ENCODE data around the gene EYS. TPM values are rescaled to one million over a fixed set of nuclear protein-coding genes. Genes with fewer than 3 reads are reported as not detected.
"Not testable (repeated sequence)": the region's sequence is repeated elsewhere in the genome, so short reads cannot be mapped to it uniquely, and the experiment has no call there.

The EYS gene
- total and polyA plus RNA-seq, 4 donors = not detected

- H3K27me3 ChIP-seq (ENCODE audit: control insufficient read depth in 1 of 2, insufficient read depth in 2 of 2, low read length in 1 of 2); H3K27ac ChIP-seq (ENCODE audit: low read depth in 1 of 2, low read length in 2 of 2); H3K4me3 ChIP-seq (ENCODE audit: low read length in 2 of 2); H3K36me3 ChIP-seq (ENCODE audit: control insufficient read depth in 1 of 2, insufficient read depth in 2 of 2, low read length in 1 of 2); H3K4me1 ChIP-seq (ENCODE audit: control insufficient read depth in 1 of 2, insufficient read depth in 2 of 2, low read length in 2 of 2); ATAC-seq (ENCODE audit: low FRiP score); H3K9me3 ChIP-seq (ENCODE audit: control insufficient read depth, low read length); intact Hi-C loops (cut with DNase I); DNase-seq: not testable (repeated sequence)
- WGBS, 2 donors = 83 to 84% methylated on average over 4 of the region's 4 CpGs
Measured at GRCh38 chr6:65002882-65003281, 704.1 kb downstream of the EYS start.

DNA sequence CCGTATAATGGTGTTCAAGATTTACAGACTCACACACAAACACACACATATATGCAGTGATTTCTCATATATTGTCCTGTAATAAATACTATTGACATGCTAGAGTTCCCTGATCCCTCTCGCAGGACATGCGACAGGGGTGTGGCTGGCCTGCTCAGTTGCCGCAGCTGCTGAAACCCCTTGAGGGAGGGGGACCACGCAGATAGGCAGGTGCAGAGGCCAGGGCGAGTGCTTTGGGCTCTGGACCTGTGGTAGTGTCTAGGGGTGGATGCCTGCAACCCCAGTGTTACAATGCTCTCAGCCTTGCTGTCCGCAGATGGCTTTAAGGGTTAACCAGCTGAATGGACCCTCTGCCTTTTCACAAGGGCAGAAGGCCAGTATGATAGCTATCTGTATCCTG, 706.2 kb downstream of the EYS start:
- intact Hi-C loops (cut with DNase I) = no loop called here
- H3K27me3 ChIP-seq (ENCODE audit: control insufficient read depth in 1 of 2, insufficient read depth in 2 of 2, low read length in 1 of 2) = no peaks in the 10 kb centered on the region
- DNase-seq (no peak), ATAC-seq (ENCODE audit: low FRiP score) (no peak)
- H3K27ac ChIP-seq (ENCODE audit: low read depth in 1 of 2, low read length in 2 of 2) = no peak overlapping the region
- H3K4me1 ChIP-seq (ENCODE audit: control insufficient read depth in 1 of 2, insufficient read depth in 2 of 2, low read length in 2 of 2) = no peaks in the 10 kb centered on the region
- H3K4me3 ChIP-seq (ENCODE audit: low read length in 2 of 2) = no peak overlapping the region
- 86 to 96% methylated on average over 7 of the region's 7 CpGs for WGBS, 2 donors
- no peaks in the 10 kb centered on the region for H3K9me3 ChIP-seq (ENCODE audit: control insufficient read depth, low read length)
- no peaks in the 10 kb centered on the region for H3K36me3 ChIP-seq (ENCODE audit: control insufficient read depth in 1 of 2, insufficient read depth in 2 of 2, low read length in 1 of 2)

DNA sequence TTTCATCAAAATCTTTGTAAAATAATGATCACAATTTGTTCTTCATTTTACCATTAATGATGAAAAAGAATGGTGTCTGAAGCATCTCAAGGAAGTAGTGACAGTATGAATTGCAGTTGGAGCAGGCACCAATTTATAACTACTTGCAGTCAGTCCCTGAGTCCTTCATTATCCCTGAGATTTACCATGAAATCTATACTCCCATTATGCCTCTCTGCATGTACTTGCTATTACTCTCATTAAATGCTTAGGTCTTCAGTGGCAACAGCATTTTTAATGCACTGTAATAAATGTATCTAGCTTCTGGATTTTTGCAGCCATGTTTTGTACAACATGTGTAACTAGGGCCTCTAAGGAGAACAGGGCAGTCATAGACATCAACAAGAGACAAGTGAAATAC, 708.8 kb downstream of the EYS start:
- H3K36me3 ChIP-seq (ENCODE audit: control insufficient read depth in 1 of 2, insufficient read depth in 2 of 2, low read length in 1 of 2) = no peaks in the 10 kb centered on the region
- H3K4me1 ChIP-seq (ENCODE audit: control insufficient read depth in 1 of 2, insufficient read depth in 2 of 2, low read length in 2 of 2) = no peaks in the 10 kb centered on the region
- H3K9me3 ChIP-seq (ENCODE audit: control insufficient read depth, low read length) = no peaks in the 10 kb centered on the region
- intact Hi-C loops (cut with DNase I) = no loop called here
- DNase-seq (no peak), ATAC-seq (ENCODE audit: low FRiP score) (no peak)
- H3K4me3 ChIP-seq (ENCODE audit: low read length in 2 of 2) = no peak overlapping the region
- H3K27me3 ChIP-seq (ENCODE audit: control insufficient read depth in 1 of 2, insufficient read depth in 2 of 2, low read length in 1 of 2) = no peaks in the 10 kb centered on the region
- H3K27ac ChIP-seq (ENCODE audit: low read depth in 1 of 2, low read length in 2 of 2) = no peak overlapping the region

DNA sequence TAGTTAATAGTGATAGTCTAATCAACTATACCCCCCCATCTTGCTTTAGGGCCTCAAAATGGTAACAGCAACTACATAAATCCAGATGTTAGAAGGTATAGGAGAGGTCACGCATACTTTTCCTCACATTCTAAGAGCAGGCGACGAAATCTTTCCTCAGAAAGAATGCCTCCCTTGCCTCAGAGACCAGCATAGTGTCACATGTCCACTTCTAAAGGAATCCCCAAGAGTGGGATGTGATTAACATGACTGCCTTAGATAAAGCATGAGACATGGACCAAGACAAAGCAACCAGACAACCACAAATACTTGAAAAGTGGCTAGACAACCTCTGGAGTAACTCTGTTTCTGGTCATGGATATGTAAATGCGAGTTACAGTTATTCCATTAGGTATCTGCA, 710.7 kb downstream of the EYS start:
- Histone ChIP-seq H3K27me3 (ENCODE audit: control insufficient read depth in 1 of 2, insufficient read depth in 2 of 2, low read length in 1 of 2) (no peaks in the 10 kb centered on the region), H3K36me3 (ENCODE audit: control insufficient read depth in 1 of 2, insufficient read depth in 2 of 2, low read length in 1 of 2) (no peaks in the 10 kb centered on the region), H3K4me3 (ENCODE audit: low read length in 2 of 2) (no peak overlapping the region), H3K9me3 (ENCODE audit: control insufficient read depth, low read length) (no peaks in the 10 kb centered on the region), H3K4me1 (ENCODE audit: control insufficient read depth in 1 of 2, insufficient read depth in 2 of 2, low read length in 2 of 2) (no peaks in the 10 kb centered on the region), H3K27ac (ENCODE audit: low read depth in 1 of 2, low read length in 2 of 2) (no peak overlapping the region)
- intact Hi-C loops (cut with DNase I) = no loop called here
- ATAC-seq (ENCODE audit: low FRiP score) (no peak), DNase-seq (no peak)
- WGBS, 2 donors = 51 to 60% methylated on average over 4 of the region's 4 CpGs

DNA sequence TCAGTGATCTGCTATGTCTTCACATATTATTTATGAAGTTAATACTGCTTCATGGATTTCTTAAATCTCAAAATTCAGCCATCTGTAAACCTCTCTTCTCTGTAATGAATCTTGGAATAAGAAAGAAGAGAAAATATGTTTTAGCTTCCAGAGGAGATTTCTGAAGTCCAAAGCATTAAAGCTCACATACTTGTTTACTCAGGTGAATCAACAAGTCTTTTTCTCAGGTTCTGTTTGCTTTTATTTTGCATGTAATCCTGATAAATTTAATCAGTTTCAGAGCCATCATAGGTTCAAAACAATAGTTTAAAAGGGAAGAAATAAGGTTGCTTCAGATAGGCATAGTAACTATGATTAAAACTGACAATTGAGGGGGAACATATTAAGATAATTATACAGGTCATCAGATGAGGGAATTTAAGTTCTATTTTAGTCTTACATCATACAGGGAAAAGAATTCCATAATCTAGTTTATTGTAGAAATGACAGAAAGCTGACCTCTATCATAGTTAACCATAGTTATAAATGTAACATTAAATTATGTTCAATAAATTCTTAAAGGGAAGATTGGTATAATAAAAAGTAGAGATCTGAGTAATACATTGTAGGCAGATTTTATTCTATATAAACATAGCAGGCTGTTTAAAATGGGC, 716.2 kb downstream of the EYS start:
- ATAC-seq (ENCODE audit: low FRiP score) (no peak), DNase-seq (no peak)
- Histone ChIP-seq H3K36me3 (ENCODE audit: control insufficient read depth in 1 of 2, insufficient read depth in 2 of 2, low read length in 1 of 2) (no peaks in the 10 kb centered on the region), H3K9me3 (ENCODE audit: control insufficient read depth, low read length) (no peaks in the 10 kb centered on the region), H3K27me3 (ENCODE audit: control insufficient read depth in 1 of 2, insufficient read depth in 2 of 2, low read length in 1 of 2) (no peaks in the 10 kb centered on the region), H3K4me3 (ENCODE audit: low read length in 2 of 2) (no peak overlapping the region), H3K27ac (ENCODE audit: low read depth in 1 of 2, low read length in 2 of 2) (no peak overlapping the region), H3K4me1 (ENCODE audit: control insufficient read depth in 1 of 2, insufficient read depth in 2 of 2, low read length in 2 of 2) (no peaks in the 10 kb centered on the region)
- intact Hi-C loops (cut with DNase I) = no loop called here

DNA sequence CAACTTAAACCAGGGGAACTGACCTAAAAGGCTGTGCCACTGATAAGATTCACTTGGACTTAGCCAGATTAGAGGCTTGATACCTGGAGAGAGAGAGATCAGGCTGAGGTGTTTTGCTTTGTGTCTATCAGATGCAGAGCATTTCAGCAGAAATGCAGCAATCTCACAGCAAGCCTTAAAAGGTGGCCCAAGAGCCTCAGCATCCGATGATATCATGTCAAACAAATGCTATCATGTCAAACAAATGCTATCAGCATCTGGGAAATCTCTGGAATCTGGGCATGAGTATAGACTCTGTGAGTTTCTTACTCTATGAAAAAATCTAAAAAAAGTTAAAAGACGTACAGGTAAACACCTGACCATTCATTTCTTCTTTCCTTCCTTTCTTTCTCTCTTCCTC, 718.9 kb downstream of the EYS start:
- WGBS, 2 donors = 47 to 49% methylated on average over 2 of the region's 2 CpGs
- Histone ChIP-seq H3K27ac (ENCODE audit: low read depth in 1 of 2, low read length in 2 of 2) (no peak overlapping the region), H3K4me1 (ENCODE audit: control insufficient read depth in 1 of 2, insufficient read depth in 2 of 2, low read length in 2 of 2) (no peaks in the 10 kb centered on the region), H3K4me3 (ENCODE audit: low read length in 2 of 2) (no peak overlapping the region), H3K9me3 (ENCODE audit: control insufficient read depth, low read length) (no peaks in the 10 kb centered on the region), H3K36me3 (ENCODE audit: control insufficient read depth in 1 of 2, insufficient read depth in 2 of 2, low read length in 1 of 2) (no peaks in the 10 kb centered on the region), H3K27me3 (ENCODE audit: control insufficient read depth in 1 of 2, insufficient read depth in 2 of 2, low read length in 1 of 2) (no peaks in the 10 kb centered on the region)
- ATAC-seq (ENCODE audit: low FRiP score) (no peak), DNase-seq (no peak)
- intact Hi-C loops (cut with DNase I) = no loop called here

GRCh38 chr6:64987066-64987465, 720.0 kb downstream of the EYS start:
- WGBS, 2 donors = 73% methylated on average over 4 of the region's 4 CpGs
- DNase-seq = no peak
- H3K36me3 ChIP-seq (ENCODE audit: control insufficient read depth in 1 of 2, insufficient read depth in 2 of 2, low read length in 1 of 2) = no peaks in the 10 kb centered on the region
- intact Hi-C loops (cut with DNase I) = no loop called here
- H3K4me3 ChIP-seq (ENCODE audit: low read length in 2 of 2) = no peak overlapping the region
- H3K27me3 ChIP-seq (ENCODE audit: control insufficient read depth in 1 of 2, insufficient read depth in 2 of 2, low read length in 1 of 2) = no peaks in the 10 kb centered on the region
- ATAC-seq (ENCODE audit: low FRiP score) = no peak
- H3K9me3 ChIP-seq (ENCODE audit: control insufficient read depth, low read length) = no peaks in the 10 kb centered on the region
- H3K27ac ChIP-seq (ENCODE audit: low read depth in 1 of 2, low read length in 2 of 2) = no peak overlapping the region
- H3K4me1 ChIP-seq (ENCODE audit: control insufficient read depth in 1 of 2, insufficient read depth in 2 of 2, low read length in 2 of 2) = no peaks in the 10 kb centered on the region

DNA sequence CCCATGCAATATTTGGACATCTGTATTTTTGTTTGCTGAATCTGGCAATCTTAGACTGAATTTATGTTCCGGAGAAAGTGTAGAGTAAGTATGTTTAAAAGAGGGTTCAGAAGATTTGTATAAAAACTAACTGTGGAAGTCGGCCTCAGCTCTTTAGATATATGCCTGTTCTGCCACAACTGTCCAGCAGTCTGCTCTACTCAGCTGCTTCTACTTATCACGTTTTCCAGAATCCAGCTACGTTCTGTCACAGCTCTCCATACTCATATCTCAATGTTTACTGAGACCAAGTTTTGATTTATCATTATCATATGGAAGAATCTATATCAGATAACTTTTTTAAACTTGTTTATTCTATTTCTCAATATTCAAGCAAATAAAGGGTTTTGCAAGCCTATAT, 721.3 kb downstream of the EYS start:
- no peak overlapping the region for H3K4me3 ChIP-seq (ENCODE audit: low read length in 2 of 2)
- H3K4me1 ChIP-seq (ENCODE audit: control insufficient read depth in 1 of 2, insufficient read depth in 2 of 2, low read length in 2 of 2) = no peaks in the 10 kb centered on the region
- DNase-seq (no peak), ATAC-seq (ENCODE audit: low FRiP score) (no peak)
- 8 to 23% methylated on average over 4 of the region's 4 CpGs for WGBS, 2 donors
- intact Hi-C loops (cut with DNase I) = no loop called here
- H3K9me3 ChIP-seq (ENCODE audit: control insufficient read depth, low read length) = no peaks in the 10 kb centered on the region
- H3K27ac ChIP-seq (ENCODE audit: low read depth in 1 of 2, low read length in 2 of 2) = no peak overlapping the region
- H3K27me3 ChIP-seq (ENCODE audit: control insufficient read depth in 1 of 2, insufficient read depth in 2 of 2, low read length in 1 of 2) = no peaks in the 10 kb centered on the region
- H3K36me3 ChIP-seq (ENCODE audit: control insufficient read depth in 1 of 2, insufficient read depth in 2 of 2, low read length in 1 of 2) = no peaks in the 10 kb centered on the region

DNA sequence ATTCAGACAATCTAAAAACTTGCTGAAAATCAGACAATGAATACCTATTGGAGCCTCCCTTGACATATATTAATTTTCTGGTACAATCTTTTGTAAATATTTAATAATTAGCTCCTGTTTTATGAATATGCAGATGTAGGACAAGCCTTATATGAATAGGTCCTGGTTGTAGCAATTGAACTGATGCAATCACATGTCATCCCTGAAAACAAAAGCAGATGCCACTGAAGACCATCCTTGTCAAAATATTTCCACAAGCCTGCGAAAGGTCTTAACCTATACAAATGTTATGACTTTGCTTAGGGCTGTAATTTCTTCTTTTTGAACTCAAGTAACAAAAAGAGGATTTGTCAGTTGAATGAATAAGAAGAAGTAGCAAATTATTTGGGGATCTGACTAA, 722.1 kb downstream of the EYS start:
- ATAC-seq (ENCODE audit: low FRiP score) = no peak
- no peaks in the 10 kb centered on the region for H3K36me3 ChIP-seq (ENCODE audit: control insufficient read depth in 1 of 2, insufficient read depth in 2 of 2, low read length in 1 of 2)
- no peak overlapping the region for H3K27ac ChIP-seq (ENCODE audit: low read depth in 1 of 2, low read length in 2 of 2)
- no peaks in the 10 kb centered on the region for H3K27me3 ChIP-seq (ENCODE audit: control insufficient read depth in 1 of 2, insufficient read depth in 2 of 2, low read length in 1 of 2)
- no peak for DNase-seq
- H3K4me1 ChIP-seq (ENCODE audit: control insufficient read depth in 1 of 2, insufficient read depth in 2 of 2, low read length in 2 of 2) = no peaks in the 10 kb centered on the region
- H3K9me3 ChIP-seq (ENCODE audit: control insufficient read depth, low read length) = no peaks in the 10 kb centered on the region
- WGBS, 2 donors = 68 to 72% methylated on average over 1 of the region's 1 CpG
- intact Hi-C loops (cut with DNase I) = no loop called here
- no peak overlapping the region for H3K4me3 ChIP-seq (ENCODE audit: low read length in 2 of 2)
